ENCODE measurements around the gene GLB1L2.

DNA sequence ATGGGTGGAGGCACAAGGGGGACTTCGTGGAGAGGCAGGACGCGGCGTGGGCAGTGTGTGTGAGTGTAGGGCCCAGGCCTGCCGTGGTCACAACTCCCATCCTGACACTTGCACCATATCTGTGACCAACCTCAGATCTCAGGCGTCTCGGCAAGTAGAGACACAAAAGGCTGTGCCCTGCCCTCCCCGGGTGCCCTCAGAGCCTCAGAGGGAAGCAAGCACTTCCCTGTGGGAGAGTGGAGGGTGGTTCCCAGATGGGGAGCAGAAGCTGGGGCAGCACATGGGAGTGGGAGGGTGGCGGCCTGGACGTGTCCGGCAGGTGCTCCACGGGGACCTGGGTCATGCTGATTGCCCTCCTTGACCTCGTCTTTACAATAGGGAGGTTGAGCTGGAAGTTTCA is 59.9 kb downstream of the GLB1L2 start:
- TF ChIP-seq POLR2A (IDR thresholded peaks at IDR 0.05; ENCODE audit: low read depth, low read length) (no peak), TAF1 (IDR thresholded peaks at IDR 0.05; ENCODE audit: low read depth, low read length) (no peak), PAX5 (IDR thresholded peaks at IDR 0.05; ENCODE audit: insufficient read depth, low read length, severe bottlenecking) (no peak)
